ENCODE data around the gene UBE2J2. TPM values are rescaled to one million over a fixed set of nuclear protein-coding genes. Genes with fewer than 3 reads are reported as not detected.

The UBE2J2 gene
- total RNA-seq, 4 donors from 2014 or later, result 30.2 to 70.0 (median 60.0) TPM

- H3K4me1 ChIP-seq, result peaks cover 16% of the 10 kb centered on the region
- 94% methylated on average over 39 of the region's 44 CpGs for WGBS
- peaks cover 87% of the 10 kb centered on the region for H3K36me3 ChIP-seq
- H3K9me3 ChIP-seq, result no peaks in the 10 kb centered on the region
- no peak overlapping the region for H3K4me3 ChIP-seq
- no peak for TF ChIP-seq POLR2A (IDR thresholded peaks at IDR 0.05)
- TF ChIP-seq EP300 (IDR thresholded peaks at IDR 0.05), result no peak
- TF ChIP-seq POLR2AphosphoS5 (IDR thresholded peaks at IDR 0.05), result no peak
- no peak for TF ChIP-seq CTCF (IDR thresholded peaks at IDR 0.05)
- no peak overlapping the region for H3K27ac ChIP-seq
- H3K27me3 ChIP-seq, result no peaks in the 10 kb centered on the region
- DNase-seq (ENCODE audit: low spot score in 2 of 2), result no peak
Observed at GRCh38 chr1:1222575-1223225, 51.0 kb downstream of the UBE2J2 start.

- H3K36me3 ChIP-seq, result peaks cover 87% of the 10 kb centered on the region
- DNase-seq (ENCODE audit: low spot score in 2 of 2), result no peak
- H3K9me3 ChIP-seq, result no peaks in the 10 kb centered on the region
- H3K27ac ChIP-seq, result no peak overlapping the region
- TF ChIP-seq CTCF (IDR thresholded peaks at IDR 0.05) (no peak), EP300 (IDR thresholded peaks at IDR 0.05) (no peak), POLR2A (IDR thresholded peaks at IDR 0.05) (no peak), POLR2AphosphoS5 (IDR thresholded peaks at IDR 0.05) (no peak)
- WGBS, result 84% methylated on average over 13 of the region's 30 CpGs
- H3K4me3 ChIP-seq, result no peak overlapping the region
- peaks cover 18% of the 10 kb centered on the region for H3K4me1 ChIP-seq
- H3K27me3 ChIP-seq, result no peaks in the 10 kb centered on the region
Observed at GRCh38 chr1:1221887-1222574, 51.6 kb downstream of the UBE2J2 start.

GRCh38 chr1:1220197-1220596, 53.5 kb downstream of the UBE2J2 start:
- no peaks in the 10 kb centered on the region for H3K27me3 ChIP-seq
- H3K36me3 ChIP-seq, result peaks cover 90% of the 10 kb centered on the region
- no peak for TF ChIP-seq CTCF (IDR thresholded peaks at IDR 0.05)
- TF ChIP-seq POLR2A (IDR thresholded peaks at IDR 0.05), result no peak
- TF ChIP-seq POLR2AphosphoS5 (IDR thresholded peaks at IDR 0.05), result no peak
- no peak for TF ChIP-seq EP300 (IDR thresholded peaks at IDR 0.05)
- WGBS, result 94% methylated on average over 15 of the region's 24 CpGs
- no peak overlapping the region for H3K4me3 ChIP-seq
- H3K4me1 ChIP-seq, result peaks cover 17% of the 10 kb centered on the region
- H3K27ac ChIP-seq, result no peak overlapping the region
- no peak for DNase-seq (ENCODE audit: low spot score in 2 of 2)
- no peaks in the 10 kb centered on the region for H3K9me3 ChIP-seq

GRCh38 chr1:1219341-1219740, 54.3 kb downstream of the UBE2J2 start:
- no peak overlapping the region for H3K4me3 ChIP-seq
- no peak for TF ChIP-seq CTCF (IDR thresholded peaks at IDR 0.05)
- no peak for TF ChIP-seq POLR2A (IDR thresholded peaks at IDR 0.05)
- TF ChIP-seq EP300 (IDR thresholded peaks at IDR 0.05), result no peak
- TF ChIP-seq POLR2AphosphoS5 (IDR thresholded peaks at IDR 0.05), result no peak
- no peak overlapping the region for H3K27ac ChIP-seq
- peaks cover 82% of the 10 kb centered on the region for H3K36me3 ChIP-seq
- WGBS, result 90% methylated on average over 16 of the region's 20 CpGs
- H3K9me3 ChIP-seq, result no peaks in the 10 kb centered on the region
- no peaks in the 10 kb centered on the region for H3K27me3 ChIP-seq
- DNase-seq (ENCODE audit: low spot score in 2 of 2), result no peak
- H3K4me1 ChIP-seq, result peaks cover 15% of the 10 kb centered on the region

- 90% methylated on average over 7 of the region's 36 CpGs for WGBS
- H3K27ac ChIP-seq, result no peak overlapping the region
- no peak overlapping the region for H3K4me3 ChIP-seq
- H3K36me3 ChIP-seq, result peaks cover 76% of the 10 kb centered on the region
- DNase-seq (ENCODE audit: low spot score in 2 of 2), result no peak
- no peaks in the 10 kb centered on the region for H3K9me3 ChIP-seq
- peaks cover 20% of the 10 kb centered on the region for H3K4me1 ChIP-seq
- TF ChIP-seq POLR2AphosphoS5 (IDR thresholded peaks at IDR 0.05) (no peak), EP300 (IDR thresholded peaks at IDR 0.05) (no peak), CTCF (IDR thresholded peaks at IDR 0.05) (no peak), POLR2A (IDR thresholded peaks at IDR 0.05) (no peak)
- no peaks in the 10 kb centered on the region for H3K27me3 ChIP-seq
Observed at GRCh38 chr1:1218524-1219200, 55.0 kb downstream of the UBE2J2 start.

Data from suprapubic skin (tissue), 4 donors.